NCI-H2107 (cell line): ENCODE data around the gene DYNLT1.
"Not testable (repeated sequence)": the region's sequence is repeated elsewhere in the genome, so short reads cannot be mapped to it uniquely, and the experiment has no call there.

Experiments
- DNase-seq: peaks from one replicate; lab custom pipeline; 2025; lab: John Stamatoyannopoulos, UW

The DYNLT1 gene

GRCh38 chr6:158663625-158664165 is 19.2 kb upstream of the DYNLT1 start:
- DNase-seq, result no peak

- no peak for DNase-seq
Measured at GRCh38 chr6:158662954-158663624, 18.5 kb upstream of the DYNLT1 start.

GRCh38 chr6:158662607-158662953 is 18.0 kb upstream of the DYNLT1 start:
- no peak for DNase-seq

GRCh38 chr6:158661156-158661685 is 16.7 kb upstream of the DYNLT1 start:
- no peak for DNase-seq

GRCh38 chr6:158660333-158660754 is 15.8 kb upstream of the DYNLT1 start:
- DNase-seq, result peak; percentile 82

GRCh38 chr6:158656986-158657385 is 12.4 kb upstream of the DYNLT1 start:
- DNase-seq, result not testable (repeated sequence)

- DNase-seq, result peak; percentile 60
Measured at GRCh38 chr6:158655569-158656450, 11.3 kb upstream of the DYNLT1 start.

GRCh38 chr6:158654960-158655489 is 10.5 kb upstream of the DYNLT1 start:
- DNase-seq, result no peak

- no peak for DNase-seq
Measured at GRCh38 chr6:158654498-158654897, 10.0 kb upstream of the DYNLT1 start.

DNA sequence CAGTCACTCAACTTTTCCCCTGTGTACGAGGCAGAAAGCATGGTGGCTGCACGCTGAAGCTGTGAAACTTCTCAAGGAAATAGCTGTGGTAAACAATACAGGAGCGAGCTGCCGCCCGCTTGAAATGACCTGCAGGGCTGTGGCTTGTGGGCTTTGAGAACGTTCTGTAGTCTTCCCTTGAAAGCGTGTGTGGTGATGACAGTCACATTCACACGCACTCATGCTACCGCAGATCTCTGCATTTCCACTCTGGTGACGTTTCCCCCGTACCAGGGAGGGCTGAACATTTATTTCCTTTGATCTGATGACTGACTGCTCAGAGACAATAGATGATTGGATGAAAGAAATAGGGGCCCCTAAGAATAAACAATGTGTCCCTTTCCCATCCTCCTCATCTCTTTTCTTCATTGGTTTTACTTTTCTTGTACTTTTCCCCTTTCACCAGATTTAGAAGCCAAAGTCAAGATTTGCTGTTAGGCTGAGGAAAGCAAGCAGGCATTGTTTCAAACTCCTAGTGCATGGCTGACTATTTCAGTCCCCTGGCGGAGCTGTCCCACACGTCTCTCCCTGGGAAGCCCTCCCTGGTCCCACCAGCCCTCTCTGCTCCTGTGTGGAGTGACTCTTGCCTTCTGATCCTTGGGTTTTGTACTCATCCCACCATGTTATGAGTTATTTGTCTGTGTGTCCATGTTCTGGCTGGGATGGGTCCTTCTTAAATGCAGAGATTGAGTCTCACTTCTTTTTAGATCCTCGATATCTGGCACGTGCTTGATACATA is 9.2 kb upstream of the DYNLT1 start:
- no peak for DNase-seq

- DNase-seq, result not testable (repeated sequence)
Measured at GRCh38 chr6:158651981-158652737, 7.6 kb upstream of the DYNLT1 start.

GRCh38 chr6:158649289-158650143 is 5.0 kb upstream of the DYNLT1 start, which contains the start of gene SYTL3:
SYTL3 (plus strand) TSS chr6:158650054; CDS start chr6:158663269, 13,215 bp downstream.
- DNase-seq, result no peak

DNA sequence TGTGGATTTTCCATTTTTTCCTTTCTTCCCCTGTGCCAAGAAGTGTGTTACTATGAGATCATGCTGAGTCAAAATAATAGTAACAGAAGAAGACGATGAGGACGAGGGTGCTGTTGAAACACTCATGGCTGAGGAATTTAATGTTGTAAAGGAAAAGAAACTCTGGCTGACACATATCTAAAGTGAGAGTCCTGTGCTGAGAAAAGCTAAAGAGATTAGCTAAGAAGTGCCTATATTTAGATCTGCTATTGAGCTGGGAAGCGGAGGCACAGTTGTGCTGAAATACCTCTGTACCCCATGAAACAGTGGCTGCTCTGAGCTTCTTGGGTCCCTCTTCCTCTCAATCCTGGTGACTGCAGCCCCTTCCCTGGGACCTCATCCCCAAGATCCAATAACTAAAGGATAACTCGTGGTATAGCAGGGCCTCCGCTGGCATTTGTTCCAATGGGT is 4.2 kb upstream of the DYNLT1 start:
- DNase-seq, result no peak

GRCh38 chr6:158647501-158647900 is 3.0 kb upstream of the DYNLT1 start:
- DNase-seq, result no peak

GRCh38 chr6:158646023-158646910 is 1.7 kb upstream of the DYNLT1 start:
- DNase-seq, result no peak

DNA sequence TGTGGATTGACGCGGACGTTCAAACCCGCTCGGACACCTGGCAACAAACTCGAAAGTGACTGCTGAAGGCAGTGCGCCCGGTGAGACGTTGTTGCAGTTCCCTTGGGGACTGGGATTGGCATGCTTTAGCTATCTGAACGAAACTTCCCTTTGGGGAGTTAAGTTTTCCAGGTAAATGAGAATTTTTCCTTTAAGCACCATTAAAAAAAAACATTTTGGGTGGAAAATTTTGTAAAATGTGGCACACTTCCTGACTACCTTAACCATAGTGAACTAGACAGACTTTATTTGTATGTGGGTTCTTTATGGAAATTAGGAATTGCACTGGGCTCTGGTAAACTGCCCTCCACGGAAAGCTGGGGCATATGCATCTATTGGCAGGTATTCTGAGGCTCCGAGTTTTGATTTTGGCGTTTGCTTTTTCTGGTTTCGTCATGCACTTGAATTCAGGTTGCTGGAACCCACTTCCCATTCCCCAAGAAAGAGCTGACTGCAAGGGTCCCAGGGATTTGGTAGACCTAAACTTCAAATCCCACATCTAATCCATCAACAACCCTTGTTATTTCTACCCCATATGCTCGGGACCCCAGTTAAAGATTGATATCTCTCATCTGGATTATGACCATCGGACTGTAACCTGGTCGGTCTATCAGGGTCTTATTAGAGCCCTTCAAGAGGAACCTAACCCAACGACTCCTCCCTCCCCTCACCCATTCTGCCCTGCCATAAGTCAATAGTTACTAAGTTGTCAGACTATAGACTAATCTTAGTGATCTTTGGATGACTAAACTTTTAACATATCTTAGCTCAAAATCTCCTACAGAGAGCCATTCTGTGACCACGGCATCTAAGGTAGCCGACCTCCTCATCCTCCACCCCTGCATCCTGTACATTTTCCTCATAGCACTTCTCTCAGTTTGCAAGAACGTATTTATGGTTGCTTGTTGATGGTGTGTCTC is 800 bp upstream of the DYNLT1 start:
- peak; percentile 72 for DNase-seq

GRCh38 chr6:158643836-158644230 is 710 bp downstream of the DYNLT1 start:
- no peak for DNase-seq
